Measurements from ENCODE around the gene SUGCT.

The SUGCT gene

DNA sequence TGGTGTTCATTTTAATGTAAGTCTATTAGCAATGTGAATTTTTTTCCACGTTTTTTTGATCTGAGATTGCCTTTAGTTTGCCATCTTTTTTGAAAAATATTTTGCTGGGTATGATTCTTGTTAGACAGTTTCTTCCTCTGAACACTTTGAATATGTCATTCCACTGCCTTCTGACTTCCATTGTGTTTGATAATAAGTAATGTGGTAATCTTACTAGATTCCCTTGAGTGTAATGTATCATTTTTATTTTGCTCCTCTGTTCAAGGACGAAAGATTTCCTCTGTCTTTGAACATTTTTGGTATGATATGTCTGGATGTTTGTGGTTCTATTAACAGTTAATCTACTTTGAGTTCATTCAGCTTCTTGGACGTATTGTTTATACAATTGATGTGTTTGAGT lies 371.4 kb downstream of the SUGCT start:
- Mint-ChIP-seq H3K27me3 (ENCODE audit: low read depth) (no peaks in the 10 kb centered on the region), H3K4me1 (ENCODE audit: low read depth) (no peaks in the 10 kb centered on the region), H3K9me3 (no peaks in the 10 kb centered on the region), H3K36me3 (ENCODE audit: low read depth) (no peaks in the 10 kb centered on the region), H3K4me3 (no peak overlapping the region), H3K27ac (no peak overlapping the region)

DNA sequence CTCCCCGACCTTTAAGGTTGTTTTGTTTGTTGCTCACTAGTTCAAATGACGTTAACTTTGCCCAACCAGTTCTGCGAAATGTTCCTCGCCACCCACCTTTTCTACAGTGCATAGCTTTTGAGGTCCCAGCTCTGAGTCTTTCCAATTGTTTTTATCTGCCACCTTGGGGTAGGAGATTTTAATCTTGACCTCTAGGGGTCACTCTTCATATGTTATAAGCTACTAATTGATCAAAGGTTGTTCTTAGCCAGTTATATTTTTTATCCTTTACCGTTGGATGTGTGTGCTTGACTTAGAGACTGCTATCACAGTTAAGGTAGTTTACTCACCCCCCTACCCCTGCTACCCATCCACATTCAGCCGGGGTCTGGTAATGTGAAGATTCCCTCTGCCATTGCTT lies 372.4 kb downstream of the SUGCT start:
- H3K4me3 Mint-ChIP-seq: no peak overlapping the region
- no peaks in the 10 kb centered on the region for H3K27me3 Mint-ChIP-seq (ENCODE audit: low read depth)
- H3K4me1 Mint-ChIP-seq (ENCODE audit: low read depth): no peaks in the 10 kb centered on the region
- no peak overlapping the region for H3K27ac Mint-ChIP-seq
- no peaks in the 10 kb centered on the region for H3K36me3 Mint-ChIP-seq (ENCODE audit: low read depth)
- no peaks in the 10 kb centered on the region for H3K9me3 Mint-ChIP-seq

DNA sequence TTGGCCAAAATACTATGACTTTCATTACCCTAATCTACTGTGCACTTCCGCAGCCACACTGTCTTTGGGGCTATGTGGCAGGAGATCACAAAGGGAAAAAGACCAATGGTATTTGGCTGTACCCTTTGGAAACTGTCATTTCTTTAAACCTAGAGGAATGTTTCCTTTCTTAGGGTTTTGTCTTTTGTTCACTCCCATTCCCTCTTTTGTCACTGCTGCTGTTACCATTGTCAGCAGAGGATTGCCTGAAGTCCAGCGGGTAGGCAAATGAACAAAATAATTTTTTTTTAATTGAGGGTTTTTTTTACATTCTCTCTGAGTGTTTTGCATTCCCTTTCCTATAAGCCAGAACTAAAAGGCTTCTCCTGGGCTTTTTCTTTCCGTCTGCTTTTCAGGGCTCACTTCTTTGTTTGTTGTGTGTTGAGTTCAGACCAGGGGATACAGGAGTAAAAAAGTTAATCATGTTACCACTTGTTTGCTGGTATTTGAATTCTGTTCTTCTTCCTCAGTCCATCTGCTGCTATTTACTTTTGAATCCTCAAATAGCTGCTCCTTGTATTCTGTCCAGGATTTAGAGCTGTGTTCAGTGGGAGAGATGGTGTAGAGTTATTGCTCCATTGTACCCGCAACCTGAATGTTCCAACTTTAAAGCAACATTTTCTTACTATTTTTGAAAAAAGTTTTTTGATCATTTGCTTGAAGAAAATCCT lies 374.6 kb downstream of the SUGCT start:
- Mint-ChIP-seq H3K4me1 (ENCODE audit: low read depth) (no peaks in the 10 kb centered on the region), H3K36me3 (ENCODE audit: low read depth) (no peaks in the 10 kb centered on the region), H3K9me3 (no peaks in the 10 kb centered on the region), H3K4me3 (no peak overlapping the region), H3K27ac (no peak overlapping the region), H3K27me3 (ENCODE audit: low read depth) (no peaks in the 10 kb centered on the region)

DNA sequence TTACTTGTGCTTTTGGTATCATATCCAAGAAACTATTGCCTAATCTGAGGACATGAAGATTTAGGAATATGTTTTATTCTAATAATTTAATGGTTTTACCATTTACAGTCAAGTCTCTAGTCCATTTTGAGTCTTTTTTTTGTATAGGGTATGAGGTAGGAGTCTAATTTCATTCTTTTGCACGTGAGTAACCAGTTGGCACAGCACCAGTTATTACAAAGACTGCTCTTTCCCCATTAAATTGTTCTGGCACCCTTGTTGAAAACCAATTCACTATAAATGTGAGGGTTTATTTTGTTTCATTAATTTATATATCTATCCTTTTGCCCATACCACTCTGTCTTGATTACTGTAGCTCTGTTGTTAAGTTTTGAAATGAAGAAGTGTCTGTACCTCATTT lies 381.6 kb downstream of the SUGCT start:
- H3K27ac Mint-ChIP-seq: no peak overlapping the region
- no peaks in the 10 kb centered on the region for H3K27me3 Mint-ChIP-seq (ENCODE audit: low read depth)
- H3K36me3 Mint-ChIP-seq (ENCODE audit: low read depth): no peaks in the 10 kb centered on the region
- no peaks in the 10 kb centered on the region for H3K4me1 Mint-ChIP-seq (ENCODE audit: low read depth)
- no peak overlapping the region for H3K4me3 Mint-ChIP-seq
- no peaks in the 10 kb centered on the region for H3K9me3 Mint-ChIP-seq

DNA sequence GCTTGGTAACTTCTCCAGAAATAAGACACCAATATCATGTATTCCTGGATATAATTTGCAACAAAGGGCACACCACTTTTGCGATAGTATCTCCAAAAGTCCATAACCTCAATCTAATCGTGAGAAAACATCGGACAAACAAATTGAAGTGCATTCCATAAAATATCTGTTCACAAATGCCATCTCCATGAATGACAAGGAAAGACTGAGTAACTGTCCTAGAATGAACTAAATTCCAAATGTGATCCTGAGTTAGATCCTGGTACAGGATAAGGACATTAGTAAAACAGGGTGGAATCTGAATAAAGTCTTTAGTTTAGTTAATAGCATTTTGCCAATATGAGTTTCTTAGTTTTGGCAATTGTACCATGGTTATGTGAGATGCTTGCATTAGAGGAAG lies 384.2 kb downstream of the SUGCT start:
- Mint-ChIP-seq H3K4me1 (ENCODE audit: low read depth) (no peaks in the 10 kb centered on the region), H3K9me3 (no peaks in the 10 kb centered on the region), H3K36me3 (ENCODE audit: low read depth) (no peaks in the 10 kb centered on the region), H3K27me3 (ENCODE audit: low read depth) (no peaks in the 10 kb centered on the region), H3K4me3 (no peak overlapping the region), H3K27ac (no peak overlapping the region)

DNA sequence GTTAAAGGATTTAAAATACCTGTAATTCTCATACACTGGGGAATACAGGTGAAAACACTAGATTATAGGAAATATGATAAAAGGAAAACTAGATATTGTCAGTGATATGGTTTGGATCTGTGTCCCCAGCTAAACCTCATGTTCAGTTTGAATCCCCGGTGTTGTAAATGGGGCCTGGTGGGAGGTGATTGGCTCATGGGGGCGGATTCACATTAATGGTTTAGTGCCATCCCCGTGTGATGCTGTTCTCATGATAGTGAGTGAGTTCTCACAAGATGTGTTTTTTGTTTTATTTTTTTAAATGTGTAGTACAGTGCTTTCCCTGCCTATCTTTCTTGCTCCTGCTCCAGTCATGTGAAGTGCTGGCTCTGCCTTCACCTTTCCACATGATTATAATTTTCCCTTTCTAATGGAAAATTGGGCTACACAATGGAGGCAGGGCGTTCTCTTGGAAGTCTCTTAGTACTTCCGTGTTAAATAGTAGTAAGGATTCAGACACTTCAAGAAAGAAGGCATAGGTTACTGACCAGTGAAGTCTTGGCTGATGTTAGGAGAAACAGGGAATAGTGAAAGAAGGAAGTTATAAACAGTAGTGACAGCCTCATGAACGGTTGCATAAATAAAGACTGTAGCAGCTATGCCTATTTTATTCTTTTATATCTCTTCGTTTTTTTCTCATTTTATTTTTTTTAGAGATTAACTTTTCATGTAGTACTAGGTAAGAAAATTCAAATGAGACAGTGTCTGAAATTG lies 386.4 kb downstream of the SUGCT start:
- H3K36me3 Mint-ChIP-seq (ENCODE audit: low read depth): no peaks in the 10 kb centered on the region
- no peaks in the 10 kb centered on the region for H3K9me3 Mint-ChIP-seq
- no peaks in the 10 kb centered on the region for H3K4me1 Mint-ChIP-seq (ENCODE audit: low read depth)
- no peaks in the 10 kb centered on the region for H3K27me3 Mint-ChIP-seq (ENCODE audit: low read depth)
- no peak overlapping the region for H3K4me3 Mint-ChIP-seq
- H3K27ac Mint-ChIP-seq: no peak overlapping the region

DNA sequence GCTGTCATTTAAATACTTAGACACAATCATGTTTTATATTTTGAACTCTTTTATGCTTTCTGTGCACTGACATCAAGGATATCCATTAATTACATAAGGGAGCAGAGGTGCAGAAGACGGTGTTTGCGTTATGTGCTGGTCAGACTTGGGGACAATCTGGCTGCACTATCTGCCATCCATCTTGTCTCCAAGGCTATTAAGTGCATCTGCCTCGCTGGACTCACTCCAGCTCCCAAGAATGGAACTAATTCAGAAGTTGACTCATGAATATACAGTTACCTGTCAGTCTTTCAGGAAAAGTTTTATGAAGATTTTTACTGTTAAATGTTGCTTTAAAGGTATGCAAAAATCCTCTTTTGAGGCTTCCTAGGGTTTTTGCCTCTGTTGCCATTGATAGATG lies 391.0 kb downstream of the SUGCT start:
- Mint-ChIP-seq H3K4me1 (ENCODE audit: low read depth) (no peaks in the 10 kb centered on the region), H3K27ac (no peak overlapping the region), H3K4me3 (no peak overlapping the region), H3K27me3 (ENCODE audit: low read depth) (no peaks in the 10 kb centered on the region), H3K9me3 (no peaks in the 10 kb centered on the region), H3K36me3 (ENCODE audit: low read depth) (no peaks in the 10 kb centered on the region)

DNA sequence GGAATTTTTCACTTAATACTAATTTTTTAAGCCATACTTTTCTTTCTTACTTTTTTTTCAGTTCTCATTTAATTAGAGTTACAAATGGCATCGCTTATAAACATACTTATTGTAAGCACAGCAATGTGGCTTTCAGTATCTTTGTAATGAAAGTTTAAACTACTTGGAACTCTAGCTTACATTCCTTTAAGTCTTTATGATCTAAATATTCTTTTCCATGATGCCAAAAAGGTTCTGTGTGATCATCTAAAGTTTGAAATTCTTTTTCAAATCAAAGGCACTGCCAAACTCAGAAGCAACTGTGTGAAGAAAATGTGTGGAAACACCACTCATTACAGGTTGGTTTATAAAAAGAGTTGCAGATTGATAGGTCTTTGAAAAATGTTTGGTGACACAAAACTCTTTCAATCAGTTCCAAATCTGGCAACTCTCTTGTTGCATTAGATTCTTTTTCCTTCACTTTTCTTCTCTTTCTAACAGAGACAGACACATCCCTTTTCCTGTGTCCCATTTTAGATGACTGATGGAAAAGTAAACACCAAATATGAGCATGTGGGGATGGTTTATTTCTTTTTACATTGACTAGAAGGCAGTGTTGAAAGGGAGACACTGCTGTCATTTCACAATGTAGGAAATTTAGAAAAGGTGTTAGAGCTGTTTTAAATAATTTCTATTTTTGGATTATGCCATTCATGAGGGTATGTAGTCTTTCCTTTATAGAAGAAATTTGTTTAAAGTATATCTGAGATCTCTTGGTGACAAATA lies 392.3 kb downstream of the SUGCT start:
- Mint-ChIP-seq H3K9me3 (no peaks in the 10 kb centered on the region), H3K27ac (no peak overlapping the region), H3K36me3 (ENCODE audit: low read depth) (no peaks in the 10 kb centered on the region), H3K4me3 (no peak overlapping the region), H3K4me1 (ENCODE audit: low read depth) (no peaks in the 10 kb centered on the region), H3K27me3 (ENCODE audit: low read depth) (no peaks in the 10 kb centered on the region)

DNA sequence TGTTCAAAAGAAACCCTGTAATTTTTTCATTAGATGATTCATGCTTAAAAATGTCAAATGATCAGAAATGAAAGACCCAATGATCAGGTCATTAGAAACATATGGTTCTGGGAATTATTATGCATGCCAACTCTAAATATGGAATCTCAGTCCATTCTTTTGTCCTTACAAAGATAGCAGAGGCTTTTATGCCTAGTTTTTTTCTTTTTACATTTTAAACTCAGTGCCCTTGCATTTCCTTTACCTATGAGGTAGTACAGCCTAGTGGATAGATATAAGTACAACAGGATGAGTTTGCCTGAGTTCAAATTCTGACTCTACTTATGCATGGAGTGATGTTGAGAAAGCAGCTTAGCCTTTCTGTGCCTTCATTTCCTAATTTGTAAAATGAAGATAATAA lies 392.9 kb downstream of the SUGCT start:
- no peak overlapping the region for H3K4me3 Mint-ChIP-seq
- H3K9me3 Mint-ChIP-seq: no peaks in the 10 kb centered on the region
- no peak overlapping the region for H3K27ac Mint-ChIP-seq
- H3K36me3 Mint-ChIP-seq (ENCODE audit: low read depth): no peaks in the 10 kb centered on the region
- H3K4me1 Mint-ChIP-seq (ENCODE audit: low read depth): no peaks in the 10 kb centered on the region
- H3K27me3 Mint-ChIP-seq (ENCODE audit: low read depth): no peaks in the 10 kb centered on the region

DNA sequence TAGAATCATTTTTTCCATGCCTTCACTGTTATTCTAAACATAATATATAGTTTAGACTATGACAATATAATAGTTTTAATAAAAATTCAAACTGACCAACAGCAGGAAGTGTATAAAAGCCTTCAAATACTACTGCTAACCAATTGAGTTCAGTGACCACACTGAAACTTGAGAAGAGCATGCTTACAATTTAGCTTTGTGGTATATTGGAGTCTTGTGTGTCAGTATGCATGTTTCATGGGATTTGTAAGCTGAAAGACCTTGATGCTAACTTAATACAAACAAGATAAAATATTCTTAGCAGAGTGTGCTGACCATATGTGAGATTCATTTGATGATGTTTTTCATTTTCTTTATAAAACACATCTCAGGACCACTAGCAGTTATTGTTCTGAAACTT lies 395.5 kb downstream of the SUGCT start:
- no peaks in the 10 kb centered on the region for H3K27me3 Mint-ChIP-seq (ENCODE audit: low read depth)
- H3K9me3 Mint-ChIP-seq: no peaks in the 10 kb centered on the region
- no peak overlapping the region for H3K27ac Mint-ChIP-seq
- H3K4me3 Mint-ChIP-seq: no peak overlapping the region
- no peaks in the 10 kb centered on the region for H3K36me3 Mint-ChIP-seq (ENCODE audit: low read depth)
- H3K4me1 Mint-ChIP-seq (ENCODE audit: low read depth): no peaks in the 10 kb centered on the region

DNA sequence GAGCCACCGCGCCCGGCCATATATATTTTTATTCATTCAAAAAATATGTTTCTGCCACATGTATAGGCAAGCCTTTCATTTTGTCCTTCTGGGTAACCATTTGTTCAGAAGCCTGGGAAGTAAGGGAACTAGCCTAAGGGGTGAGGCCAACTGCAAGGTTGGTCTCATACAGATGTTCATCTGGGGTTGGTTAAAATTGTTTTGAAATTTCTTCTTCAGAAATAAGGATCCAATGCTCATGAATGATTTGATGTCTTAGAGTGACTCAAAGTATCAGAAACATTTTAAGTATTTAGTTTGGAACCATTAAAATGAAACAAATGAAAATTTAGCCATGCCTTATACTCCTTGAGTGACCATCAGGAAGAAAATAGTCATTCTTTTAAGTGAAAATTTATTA lies 397.2 kb downstream of the SUGCT start:
- no peaks in the 10 kb centered on the region for H3K27me3 Mint-ChIP-seq (ENCODE audit: low read depth)
- H3K9me3 Mint-ChIP-seq: no peaks in the 10 kb centered on the region
- no peaks in the 10 kb centered on the region for H3K4me1 Mint-ChIP-seq (ENCODE audit: low read depth)
- H3K27ac Mint-ChIP-seq: no peak overlapping the region
- H3K4me3 Mint-ChIP-seq: no peak overlapping the region
- H3K36me3 Mint-ChIP-seq (ENCODE audit: low read depth): no peaks in the 10 kb centered on the region

DNA sequence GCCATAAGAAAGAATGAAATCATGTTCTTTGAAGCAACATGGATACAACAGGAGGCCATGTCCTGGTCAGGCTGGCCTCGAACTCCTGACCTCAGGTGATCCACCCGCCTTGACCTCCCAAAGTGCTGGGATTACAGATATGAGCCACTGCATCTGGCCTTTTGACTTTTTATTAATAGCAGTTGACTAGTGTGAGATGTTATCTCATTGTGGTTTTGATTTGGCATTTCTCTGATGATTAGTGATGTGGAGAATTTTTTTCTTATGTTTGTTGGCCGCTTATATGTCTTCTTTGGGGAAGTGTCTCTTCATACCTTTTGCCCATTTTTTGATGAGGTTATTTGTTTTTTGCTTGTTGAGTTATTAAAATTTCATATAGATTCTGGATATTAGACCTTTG lies 400.9 kb downstream of the SUGCT start:
- H3K9me3 Mint-ChIP-seq: no peaks in the 10 kb centered on the region
- no peaks in the 10 kb centered on the region for H3K36me3 Mint-ChIP-seq (ENCODE audit: low read depth)
- no peak overlapping the region for H3K27ac Mint-ChIP-seq

DNA sequence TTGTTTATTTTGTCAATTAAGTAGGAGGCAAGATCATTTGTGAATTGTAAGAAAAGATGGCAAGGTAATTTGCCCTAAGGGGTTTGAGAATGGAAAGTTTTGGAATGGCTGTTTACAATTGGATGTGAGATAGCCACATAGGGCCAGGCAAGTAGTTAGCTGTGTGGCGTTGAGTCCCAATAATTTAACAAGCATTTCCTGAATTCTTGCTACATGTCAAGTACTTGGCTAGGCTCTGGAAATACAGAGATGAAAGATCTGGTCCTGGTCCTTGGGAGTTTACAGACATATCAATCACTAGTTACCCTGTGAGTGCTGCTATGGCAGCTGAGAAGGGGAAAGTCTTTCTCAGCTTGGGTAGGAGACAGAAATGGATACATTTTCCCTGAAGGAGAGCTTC lies 401.6 kb downstream of the SUGCT start:
- no peaks in the 10 kb centered on the region for H3K9me3 Mint-ChIP-seq
- no peak overlapping the region for H3K27ac Mint-ChIP-seq
- no peaks in the 10 kb centered on the region for H3K27me3 Mint-ChIP-seq (ENCODE audit: low read depth)
- H3K4me3 Mint-ChIP-seq: no peak overlapping the region
- H3K36me3 Mint-ChIP-seq (ENCODE audit: low read depth): no peaks in the 10 kb centered on the region
- no peaks in the 10 kb centered on the region for H3K4me1 Mint-ChIP-seq (ENCODE audit: low read depth)

More for the DNA sequence above, 400.9 kb downstream of the SUGCT start:
- no peaks in the 10 kb centered on the region for H3K27me3 Mint-ChIP-seq (ENCODE audit: low read depth)
- no peak overlapping the region for H3K4me3 Mint-ChIP-seq
- H3K4me1 Mint-ChIP-seq (ENCODE audit: low read depth): no peaks in the 10 kb centered on the region

DNA sequence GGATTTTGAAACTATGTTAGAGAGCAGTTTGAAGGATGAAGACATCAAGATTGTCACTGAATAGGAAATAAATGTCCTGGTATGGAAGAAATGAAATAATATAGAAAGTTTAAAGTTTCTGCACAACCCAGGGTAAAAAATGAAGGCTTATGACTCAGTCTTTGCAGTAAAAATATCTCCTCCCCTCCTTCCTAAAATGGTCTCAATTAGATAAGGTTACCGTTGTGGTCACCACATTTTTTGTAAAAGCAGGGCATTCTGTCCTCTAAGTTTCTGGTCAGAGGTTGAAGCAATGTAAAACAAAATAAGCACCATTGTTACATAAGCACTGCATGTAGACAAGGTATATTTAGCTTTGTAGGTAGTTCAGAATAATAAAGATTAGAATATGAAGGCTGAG lies 403.5 kb downstream of the SUGCT start:
- Mint-ChIP-seq H3K27me3 (ENCODE audit: low read depth) (no peaks in the 10 kb centered on the region), H3K27ac (no peak overlapping the region), H3K4me1 (ENCODE audit: low read depth) (no peaks in the 10 kb centered on the region), H3K36me3 (ENCODE audit: low read depth) (no peaks in the 10 kb centered on the region), H3K9me3 (no peaks in the 10 kb centered on the region), H3K4me3 (no peak overlapping the region)

DNA sequence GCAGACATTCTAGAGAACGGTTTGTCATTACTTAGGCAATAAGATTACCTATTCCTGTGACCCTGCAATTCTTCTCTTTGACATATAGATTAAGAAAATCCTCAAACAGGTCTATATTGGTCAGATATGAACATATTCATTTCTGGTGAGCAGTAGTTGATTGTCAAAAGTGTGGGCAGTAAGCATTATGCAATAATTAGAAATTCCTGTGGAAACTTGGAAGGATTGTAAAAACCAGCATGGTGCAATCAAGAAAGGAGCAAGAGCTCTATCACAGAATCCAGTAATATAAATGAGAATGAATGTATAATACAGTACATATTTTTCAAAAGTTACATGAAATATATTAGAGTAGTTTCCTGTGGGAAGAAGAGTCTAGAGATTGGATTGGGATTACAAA lies 406.5 kb downstream of the SUGCT start:
- H3K4me3 Mint-ChIP-seq: no peak overlapping the region
- H3K4me1 Mint-ChIP-seq (ENCODE audit: low read depth): no peaks in the 10 kb centered on the region
- H3K36me3 Mint-ChIP-seq (ENCODE audit: low read depth): no peaks in the 10 kb centered on the region

More for the DNA sequence above, 406.5 kb downstream of the SUGCT start:
- no peaks in the 10 kb centered on the region for H3K27me3 Mint-ChIP-seq (ENCODE audit: low read depth)
- H3K27ac Mint-ChIP-seq: no peak overlapping the region
- no peaks in the 10 kb centered on the region for H3K9me3 Mint-ChIP-seq

Measured in T-helper 1 cell treated with Interleukin-12 subunit alpha and Interleukin-12 subunit beta and Interleukin-4 antibody, amounts not matched to agents 30 μg/mL and 1 μg/mL, for 36 hours (primary cell).